ENCODE results near the gene CPNE2.
A peak's percentile ranks its signal among the peaks of the same experiment; 100 is the strongest.
"Not testable (repeated sequence)": the region's sequence is repeated elsewhere in the genome, so short reads cannot be mapped to it uniquely, and the experiment has no call there.

CPNE2 gene

GRCh38 chr16:57091975-57092785 lies at the start of gene CPNE2:
Gene CPNE2 (plus strand): TSS chr16:57092583. CDS start chr16:57110743, 18,160 bp downstream.
- DNase-seq = peak; percentile 76

DNA sequence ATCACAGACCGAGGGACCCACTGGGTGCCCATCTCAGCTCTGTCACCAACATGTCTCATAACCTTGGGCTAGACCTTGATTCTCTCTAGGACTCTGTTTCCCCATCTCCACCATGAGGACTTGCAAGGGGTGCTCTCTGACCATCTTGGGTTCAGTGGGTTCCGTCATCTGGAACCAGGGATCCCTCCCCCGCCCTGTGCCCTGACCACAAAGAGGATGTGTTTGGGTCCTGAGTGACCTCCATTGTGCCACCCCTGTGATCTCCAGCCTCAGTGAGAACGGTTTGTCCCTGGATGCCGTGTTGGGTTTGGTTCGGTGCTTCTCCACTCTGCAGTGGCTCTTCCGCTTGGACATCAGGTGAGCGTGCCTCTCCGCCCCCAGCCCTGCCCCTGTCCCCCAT lies 49.1 kb upstream of the CPNE2 start:
- DNase-seq = no peak

DNA sequence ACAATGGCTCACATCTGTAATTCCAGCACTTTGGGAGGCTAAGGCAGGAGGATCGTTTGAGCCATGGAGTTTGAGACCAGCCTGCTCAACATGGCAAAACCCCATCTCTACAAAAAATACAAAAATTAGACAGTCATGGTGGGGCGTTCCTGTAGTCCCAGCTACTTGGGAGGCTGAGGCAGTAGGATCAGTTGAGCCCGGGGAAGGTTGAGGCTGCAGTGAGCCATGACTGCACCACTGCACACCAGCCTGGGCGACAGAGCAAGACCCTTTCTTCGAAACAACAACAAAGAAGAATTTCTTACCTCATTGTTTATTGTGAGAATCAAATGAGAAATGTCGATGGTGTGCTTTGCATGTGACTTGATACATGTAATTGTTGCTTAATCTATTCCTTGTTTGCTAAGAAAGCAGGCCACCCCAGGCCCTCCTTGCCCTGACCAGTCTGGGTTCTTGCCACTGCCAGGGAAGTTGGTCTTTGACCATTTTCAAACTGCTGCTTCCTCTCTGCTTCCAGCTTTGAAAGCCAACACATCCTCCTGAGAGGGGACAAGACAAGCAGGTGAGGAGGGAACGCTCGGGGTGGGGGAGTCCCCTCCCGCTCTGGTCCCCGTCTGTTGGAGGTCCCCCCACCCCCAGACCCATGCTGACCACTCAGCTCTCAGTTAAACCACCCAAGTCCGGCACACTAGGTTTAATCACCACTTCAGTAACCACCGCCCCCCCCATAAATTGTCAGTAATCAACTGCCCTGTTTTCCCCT lies 47.3 kb upstream of the CPNE2 start:
- no peak for DNase-seq

DNA sequence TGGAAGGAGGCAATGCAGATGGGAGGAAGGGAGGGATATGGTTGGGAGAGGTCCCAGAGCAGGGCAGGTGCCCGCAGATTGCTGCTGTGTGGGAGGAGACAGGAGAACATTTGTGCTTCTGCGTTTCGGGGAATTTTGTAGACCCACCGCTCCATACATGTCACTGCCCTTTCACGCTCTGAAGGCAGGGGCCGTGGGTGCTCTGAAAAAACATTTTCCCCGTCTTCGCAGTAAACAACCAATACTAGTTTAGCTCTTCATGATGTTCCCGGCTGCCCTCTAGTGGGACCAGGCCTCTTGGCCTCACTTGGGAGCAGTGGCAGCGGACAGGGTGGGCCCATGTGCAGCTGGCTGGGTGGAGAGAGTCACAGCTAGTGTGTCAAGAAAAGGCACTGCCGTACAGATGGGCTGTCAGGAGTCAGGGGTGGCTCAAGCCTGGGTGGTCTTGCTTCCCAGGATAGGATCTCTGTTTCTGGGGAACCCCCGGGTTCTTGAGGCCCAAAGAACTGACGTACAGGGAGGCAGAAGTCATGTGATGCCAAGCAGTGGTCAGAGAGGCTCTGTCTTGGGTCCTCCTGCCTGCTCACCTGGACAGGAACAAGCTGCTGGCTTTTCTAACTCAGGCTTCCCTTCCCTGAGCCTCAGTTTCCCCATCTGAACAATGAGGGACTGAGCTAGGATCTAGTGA lies 46.5 kb upstream of the CPNE2 start:
- DNase-seq = peak; percentile 84

DNA sequence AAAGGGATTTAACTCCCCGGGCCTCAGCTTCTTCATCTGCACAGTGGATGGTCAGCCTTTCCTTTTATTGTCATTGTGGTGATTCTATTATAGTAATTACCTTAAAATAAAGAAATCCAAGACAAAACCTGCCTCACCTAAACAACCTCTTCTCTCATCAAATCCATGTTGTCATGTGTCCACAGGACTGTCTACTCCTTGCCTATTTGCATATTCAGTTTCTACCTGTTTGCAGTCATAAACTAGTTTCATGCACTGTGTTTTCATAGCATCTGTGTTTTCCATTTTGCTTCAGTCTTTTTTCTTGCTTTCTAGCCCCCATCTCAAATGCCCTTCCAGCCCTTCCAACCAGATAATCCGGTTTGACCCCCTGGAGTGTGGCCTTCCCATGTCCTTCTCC lies 44.3 kb upstream of the CPNE2 start:
- DNase-seq = no peak

DNA sequence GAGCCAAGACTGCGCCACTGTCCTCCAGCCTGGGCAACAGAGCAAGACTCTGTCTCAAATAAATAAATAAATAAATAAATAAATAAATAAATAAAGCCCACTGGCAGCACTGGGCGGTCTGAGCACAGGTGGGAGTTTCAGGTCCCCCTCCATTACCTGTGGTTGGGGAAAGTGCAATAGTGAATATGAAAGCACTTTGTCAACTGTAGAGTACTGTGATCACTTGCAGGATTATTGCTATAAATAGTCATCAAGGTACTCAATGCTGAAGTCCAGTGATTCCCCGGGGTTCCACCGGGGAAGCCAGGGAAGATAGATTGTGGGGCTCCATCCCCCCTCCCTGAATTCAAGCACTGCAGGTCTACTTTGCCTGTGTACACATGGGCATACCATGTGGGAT lies 42.7 kb upstream of the CPNE2 start:
- DNase-seq = no peak

- no peak for DNase-seq
Observed at GRCh38 chr16:57051696-57052228, 40.6 kb upstream of the CPNE2 start.

- DNase-seq = no peak
Observed at GRCh38 chr16:57053206-57053605, 39.2 kb upstream of the CPNE2 start.

DNA sequence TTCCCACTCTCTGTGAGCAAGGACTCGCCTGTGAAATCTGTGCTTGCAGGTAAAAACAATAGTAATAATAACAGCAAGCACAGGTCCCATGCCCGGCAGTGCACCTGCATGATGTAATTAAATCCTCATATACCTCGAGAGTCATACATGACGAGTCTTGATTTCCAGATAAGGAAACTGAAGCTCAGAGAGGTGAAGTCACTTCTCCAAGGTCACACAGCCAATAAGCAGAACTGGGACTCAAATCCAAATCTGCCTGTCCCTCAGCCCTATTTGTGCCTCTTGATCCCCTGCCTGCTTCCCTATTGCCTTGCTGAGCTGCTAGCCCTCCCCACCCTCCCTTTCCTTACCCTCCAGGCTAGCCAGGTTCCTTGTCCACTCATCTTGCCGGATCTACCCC lies 38.0 kb upstream of the CPNE2 start:
- DNase-seq = no peak

- DNase-seq = no peak
Observed at GRCh38 chr16:57054771-57055170, 37.6 kb upstream of the CPNE2 start.

DNA sequence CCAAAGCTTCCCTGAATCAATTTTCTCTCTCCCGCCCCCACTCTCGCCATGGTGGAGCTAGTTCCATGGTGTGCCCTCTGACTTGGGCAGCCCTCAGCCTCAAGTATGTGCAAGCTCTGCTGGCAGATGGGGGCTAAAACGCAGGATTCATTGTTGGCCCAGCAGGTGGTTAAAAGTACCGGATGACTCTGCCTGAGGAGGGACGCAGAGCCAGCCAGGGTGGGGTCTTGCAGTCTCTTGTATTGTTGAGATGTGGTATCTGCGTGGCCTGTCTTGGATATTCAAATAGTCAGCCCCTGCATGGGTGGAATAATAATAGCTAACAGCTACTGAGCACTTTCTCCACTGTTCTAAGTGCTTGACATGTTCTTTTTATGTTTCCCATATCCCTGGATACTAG lies 36.7 kb upstream of the CPNE2 start:
- DNase-seq = no peak

- peak; percentile 19 for DNase-seq
Observed at GRCh38 chr16:57058291-57058861, 34.0 kb upstream of the CPNE2 start.

DNA sequence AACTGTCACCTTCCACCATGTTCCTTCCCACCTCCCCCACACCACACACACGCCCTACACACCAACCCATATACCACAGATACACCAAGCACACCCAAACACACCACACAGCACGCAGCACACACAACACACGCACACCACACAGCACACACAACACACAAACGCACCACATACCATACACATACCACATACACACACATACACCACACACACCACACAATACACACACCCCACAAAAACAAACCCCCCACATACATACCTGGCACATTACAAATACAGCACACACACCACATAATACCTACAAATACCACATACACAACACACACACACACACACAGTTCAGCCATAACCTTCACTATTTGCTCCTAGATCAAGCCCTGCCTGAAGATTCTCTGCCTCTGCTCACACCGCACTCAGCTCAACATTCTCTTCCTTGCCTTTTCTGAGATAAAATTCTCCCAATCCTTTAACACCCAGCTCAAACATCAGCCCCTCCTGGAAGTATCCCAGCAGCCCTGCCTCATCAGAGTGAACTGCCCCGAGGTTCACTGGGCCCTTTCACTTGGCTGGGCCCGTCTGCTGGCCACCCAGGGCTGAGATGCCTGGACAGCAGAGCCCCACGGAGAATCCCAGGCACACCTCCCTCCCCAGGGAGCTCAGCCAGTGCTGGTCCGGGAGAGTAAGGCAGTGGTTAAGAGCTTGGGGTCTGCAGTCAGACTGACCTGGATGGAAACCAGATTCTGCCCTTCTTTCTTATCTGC lies 31.9 kb upstream of the CPNE2 start:
- DNase-seq = no peak

DNA sequence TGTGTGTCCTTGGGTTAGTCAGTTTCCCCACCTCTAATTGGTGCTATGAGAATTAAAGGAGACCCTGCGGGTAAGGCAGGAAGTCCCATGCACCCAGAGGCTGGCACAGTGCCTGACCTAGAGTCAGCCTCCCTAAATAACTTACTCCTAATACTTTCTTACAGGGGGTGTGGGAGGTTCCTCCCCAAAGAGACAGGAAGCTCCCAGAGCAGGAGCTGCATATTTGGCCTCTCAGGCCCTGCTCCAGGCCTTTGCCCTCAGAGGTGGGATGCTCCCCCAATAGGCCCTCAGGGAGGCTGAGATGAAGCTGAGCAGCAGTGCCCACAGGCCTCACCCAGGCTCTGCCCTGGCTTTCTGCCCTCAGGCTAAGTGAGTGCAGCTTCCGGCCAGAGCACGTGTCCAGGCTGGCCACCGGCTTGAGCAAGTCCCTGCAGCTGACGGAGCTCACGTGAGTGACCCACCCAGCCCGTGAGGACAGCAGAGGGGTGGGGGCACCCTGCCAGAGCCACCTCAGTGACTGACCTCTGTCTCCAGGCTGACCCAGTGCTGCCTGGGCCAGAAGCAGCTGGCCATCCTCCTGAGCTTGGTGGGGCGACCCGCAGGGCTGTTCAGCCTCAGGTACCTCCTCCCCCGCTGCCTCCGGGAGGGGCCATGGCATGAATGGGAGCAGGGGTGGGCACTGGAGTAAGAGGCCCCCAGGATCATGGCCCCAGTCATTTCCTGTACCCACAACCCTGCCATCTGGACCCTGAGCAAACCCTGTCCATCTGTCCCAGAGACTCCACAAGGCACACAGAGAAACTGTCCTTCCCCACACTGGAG lies 31.1 kb upstream of the CPNE2 start:
- peak; percentile 16 for DNase-seq

DNA sequence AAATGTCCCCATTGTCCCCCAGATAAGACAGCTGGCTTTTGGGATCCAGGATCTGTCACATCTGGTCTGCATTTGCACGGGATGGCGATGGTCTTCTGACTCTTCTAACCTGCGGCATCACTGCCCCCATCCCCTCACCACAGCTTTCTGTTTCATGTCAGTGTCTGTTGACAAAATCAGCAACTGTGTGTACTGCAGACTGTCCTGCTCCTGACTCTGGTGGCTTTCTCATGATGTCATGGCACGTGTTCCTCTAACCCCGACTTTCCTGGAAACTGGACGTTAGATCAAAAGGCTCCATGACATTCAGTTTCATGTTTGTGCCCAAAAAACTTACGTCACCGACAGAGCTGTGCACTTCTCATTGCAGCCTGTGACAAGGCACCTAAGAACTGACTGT lies 30.1 kb upstream of the CPNE2 start:
- no peak for DNase-seq

DNA sequence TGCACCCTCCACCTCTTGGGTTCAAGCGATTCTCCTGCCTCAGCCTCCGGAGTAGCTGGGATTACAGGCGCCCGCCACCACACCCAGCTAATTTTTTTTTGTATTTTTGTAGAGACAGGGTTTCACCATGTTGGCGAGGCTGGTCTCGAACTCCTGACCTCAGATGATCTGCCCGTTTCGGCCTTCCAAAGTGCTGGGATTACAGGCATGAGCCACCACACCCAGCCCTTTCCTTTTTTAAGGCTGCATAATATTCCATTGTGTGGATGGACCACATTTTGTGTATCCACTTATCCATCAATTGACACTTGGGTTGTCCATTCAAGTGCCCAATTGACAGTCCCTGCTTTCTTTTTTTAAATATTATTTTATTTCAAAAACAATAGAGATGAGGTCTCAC lies 29.2 kb upstream of the CPNE2 start:
- not testable (repeated sequence) for DNase-seq

DNA sequence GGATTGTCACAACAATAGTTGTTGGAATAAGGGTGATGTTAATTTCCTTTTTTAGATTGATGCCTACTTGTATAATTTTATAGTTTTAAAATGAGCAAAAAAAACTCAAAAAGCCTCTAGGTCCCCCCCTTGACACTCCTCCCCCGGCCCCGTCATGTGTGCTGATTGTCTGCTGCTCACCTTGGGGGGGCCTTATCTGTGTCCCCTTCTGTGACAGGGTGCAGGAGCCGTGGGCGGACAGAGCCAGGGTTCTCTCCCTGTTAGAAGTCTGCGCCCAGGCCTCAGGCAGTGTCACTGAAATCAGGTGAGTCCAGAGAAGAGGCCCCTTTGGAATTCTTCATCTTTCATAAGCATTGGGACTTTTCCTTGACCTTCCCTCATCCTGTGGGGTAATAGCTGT lies 27.4 kb upstream of the CPNE2 start:
- DNase-seq = no peak

GRCh38 chr16:57066625-57067024 lies 25.8 kb upstream of the CPNE2 start:
- no peak for DNase-seq

GRCh38 chr16:57067347-57067746 lies 25.0 kb upstream of the CPNE2 start:
- no peak for DNase-seq

DNA sequence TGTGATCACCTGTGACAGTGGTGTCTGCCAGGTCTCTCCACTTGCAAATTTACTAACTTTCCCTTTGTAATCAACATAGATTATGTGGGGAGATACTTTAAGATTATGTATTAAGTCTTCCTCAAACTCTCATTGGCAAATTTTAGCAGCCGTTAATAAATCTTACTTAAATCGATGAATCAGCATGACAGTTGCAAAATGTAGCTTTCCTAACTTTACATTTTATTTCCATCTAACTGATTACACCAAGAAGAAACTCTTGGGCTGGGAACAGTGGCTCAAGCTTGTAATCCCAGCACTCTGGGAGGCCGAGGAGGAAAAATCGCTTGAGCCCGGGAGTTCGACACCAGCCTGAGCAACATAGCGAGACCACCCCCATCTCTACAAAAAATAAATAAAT lies 23.3 kb upstream of the CPNE2 start:
- DNase-seq = no peak

- no peak for DNase-seq
Observed at GRCh38 chr16:57069635-57070370, 22.6 kb upstream of the CPNE2 start.
